Glutamatergic neuron (in vitro differentiated cells): ENCODE measurements around the gene RPUSD3. TPM values are rescaled to one million over a fixed set of nuclear protein-coding genes. Genes with fewer than 3 reads are reported as not detected.
"Not testable (repeated sequence)": the region's sequence is repeated elsewhere in the genome, so short reads cannot be mapped to it uniquely, and the experiment has no call there.

ENCODE experiments used
- DNase-seq: peaks from one replicate; pipeline ENCODE4 v3.0.0; 2022
- H3K27ac Mint-ChIP-seq: one replicate; pipeline ENCODE4 v1.8.0; 2020; ENCODE audit warnings: mild to moderate bottlenecking, mixed read lengths, inconsistent platforms; ENCODE audit not compliant: unreplicated experiment
- H3K27me3 Mint-ChIP-seq: one replicate; pipeline ENCODE4 v1.8.0; 2020; ENCODE audit warnings: mild to moderate bottlenecking, moderate library complexity, mixed read lengths, inconsistent platforms; ENCODE audit not compliant: unreplicated experiment
- H3K36me3 Mint-ChIP-seq: one replicate; pipeline ENCODE4 v1.8.0; 2020; ENCODE audit warnings: mild to moderate bottlenecking, mixed read lengths, inconsistent platforms; ENCODE audit not compliant: unreplicated experiment
- H3K4me1 Mint-ChIP-seq: one replicate; pipeline ENCODE4 v1.8.0; 2020; ENCODE audit warnings: mild to moderate bottlenecking, low read depth, mixed read lengths, inconsistent platforms; ENCODE audit not compliant: unreplicated experiment
- H3K4me3 Mint-ChIP-seq: one replicate; pipeline ENCODE4 v1.8.0; 2020; ENCODE audit warnings: mild to moderate bottlenecking, mixed read lengths, inconsistent platforms; ENCODE audit not compliant: unreplicated experiment
- H3K9me3 Mint-ChIP-seq: one replicate; pipeline ENCODE4 v1.8.0; 2020; ENCODE audit warnings: mild to moderate bottlenecking, moderate library complexity, mixed read lengths, inconsistent platforms; ENCODE audit not compliant: unreplicated experiment
- total RNA-seq: library from RNA; stranded (reverse); fragmentation: NEBNext Ultra II Directional; extraction: Animal tissue kit (Norgen Biotek cat#: 25700); gene quantifications from one replicate; pipeline ENCODE4 v1.2.1, GENCODE V29; 2021; ENCODE audit not compliant: unreplicated experiment
- TF ChIP-seq, protein P1 (sequence below): fragments of 200-600 bp; sonication (generic); IDR thresholded peaks from one replicate; pipeline ENCODE4 v1.5.0; 2021; ENCODE audit not compliant: partially characterized antibody, unreplicated experiment

RPUSD3 gene
- total RNA-seq, 1 donor from 2014 or later, result 81.7 TPM

DNA sequence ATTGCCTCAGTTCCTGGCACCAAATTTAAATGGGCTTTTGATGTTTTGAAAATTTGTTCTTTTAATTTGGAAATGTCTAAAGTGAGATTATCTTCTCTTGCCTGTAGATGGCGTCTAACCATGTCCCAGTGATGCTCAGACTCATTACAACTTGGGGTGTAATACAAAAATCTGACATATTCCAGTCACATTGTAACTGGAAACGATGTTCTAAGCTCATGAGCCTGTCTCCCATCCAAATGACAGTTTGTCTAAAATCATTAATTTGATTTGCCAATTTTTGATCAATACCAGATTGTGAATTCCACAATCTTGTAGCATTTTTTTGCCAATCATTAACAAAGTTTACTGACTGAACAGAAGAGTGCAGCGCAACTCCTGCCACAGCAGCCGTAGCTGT is 5.1 kb upstream of the RPUSD3 start:
- H3K9me3 Mint-ChIP-seq, H3K27me3 Mint-ChIP-seq, DNase-seq, H3K36me3 Mint-ChIP-seq: not testable (repeated sequence)
- H3K4me3 Mint-ChIP-seq, result peak overlapping the region; percentile 53
- H3K4me1 Mint-ChIP-seq, result peaks cover 59% of the 10 kb centered on the region
- TF ChIP-seq, protein P1, sequence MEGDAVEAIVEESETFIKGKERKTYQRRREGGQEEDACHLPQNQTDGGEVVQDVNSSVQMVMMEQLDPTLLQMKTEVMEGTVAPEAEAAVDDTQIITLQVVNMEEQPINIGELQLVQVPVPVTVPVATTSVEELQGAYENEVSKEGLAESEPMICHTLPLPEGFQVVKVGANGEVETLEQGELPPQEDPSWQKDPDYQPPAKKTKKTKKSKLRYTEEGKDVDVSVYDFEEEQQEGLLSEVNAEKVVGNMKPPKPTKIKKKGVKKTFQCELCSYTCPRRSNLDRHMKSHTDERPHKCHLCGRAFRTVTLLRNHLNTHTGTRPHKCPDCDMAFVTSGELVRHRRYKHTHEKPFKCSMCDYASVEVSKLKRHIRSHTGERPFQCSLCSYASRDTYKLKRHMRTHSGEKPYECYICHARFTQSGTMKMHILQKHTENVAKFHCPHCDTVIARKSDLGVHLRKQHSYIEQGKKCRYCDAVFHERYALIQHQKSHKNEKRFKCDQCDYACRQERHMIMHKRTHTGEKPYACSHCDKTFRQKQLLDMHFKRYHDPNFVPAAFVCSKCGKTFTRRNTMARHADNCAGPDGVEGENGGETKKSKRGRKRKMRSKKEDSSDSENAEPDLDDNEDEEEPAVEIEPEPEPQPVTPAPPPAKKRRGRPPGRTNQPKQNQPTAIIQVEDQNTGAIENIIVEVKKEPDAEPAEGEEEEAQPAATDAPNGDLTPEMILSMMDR, result peak; percentile 58
- peak overlapping the region; percentile 96 for H3K27ac Mint-ChIP-seq

DNA sequence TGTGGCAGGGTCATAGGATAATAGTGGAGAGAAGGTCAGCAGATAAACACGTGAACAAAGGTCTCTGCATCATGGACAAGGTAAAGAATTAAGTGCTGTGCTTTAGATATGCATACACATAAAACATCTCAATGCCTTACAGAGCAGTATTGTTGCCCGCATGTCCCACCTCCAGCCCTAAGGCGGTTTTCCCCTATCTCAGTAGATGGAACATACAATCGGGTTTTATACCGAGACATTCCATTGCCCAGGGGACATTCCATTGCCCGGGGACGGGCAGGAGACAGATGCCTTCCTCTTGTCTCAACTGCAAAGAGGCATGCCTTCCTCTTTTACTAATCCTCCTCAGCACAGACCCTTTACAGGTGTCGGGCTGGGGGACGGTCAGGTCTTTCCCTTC is 4.1 kb upstream of the RPUSD3 start:
- not testable (repeated sequence) for DNase-seq, H3K9me3 Mint-ChIP-seq, H3K36me3 Mint-ChIP-seq, H3K27me3 Mint-ChIP-seq
- Mint-ChIP-seq H3K4me3 (peak overlapping the region; percentile 53), H3K27ac (peak overlapping the region; percentile 96), H3K4me1 (peaks cover 50% of the 10 kb centered on the region)

DNA sequence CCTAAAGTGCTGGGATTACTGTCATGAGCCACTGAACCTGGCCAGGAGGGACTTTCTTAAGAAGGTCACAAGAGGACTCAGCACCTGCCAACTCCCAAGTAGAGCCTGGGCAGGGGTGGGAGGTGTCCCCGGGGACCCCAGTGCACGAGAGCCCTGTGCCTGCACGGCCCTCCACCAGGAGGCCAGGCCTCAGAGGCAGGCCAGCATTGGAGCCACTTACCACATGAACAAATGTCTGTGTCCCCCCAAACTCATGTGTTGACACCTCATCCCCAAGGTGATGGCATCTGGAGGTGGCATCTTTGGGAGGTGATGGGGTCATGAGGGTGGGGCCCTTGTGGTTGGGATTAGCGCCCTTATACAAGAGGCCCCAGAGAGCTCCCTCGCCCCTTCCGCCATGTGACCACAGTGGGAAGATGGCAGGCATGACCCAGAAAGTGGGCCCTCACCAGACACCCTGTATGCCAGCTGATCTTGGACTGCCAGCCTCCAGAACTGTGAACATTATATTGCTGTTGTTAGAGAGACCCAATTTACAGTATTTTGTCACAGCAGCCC is 3.2 kb upstream of the RPUSD3 start:
- H3K27me3 Mint-ChIP-seq, result peaks cover 6% of the 10 kb centered on the region
- TF ChIP-seq, protein P1, result peak; percentile 13
- no peak overlapping the region for H3K4me3 Mint-ChIP-seq
- H3K36me3 Mint-ChIP-seq, result peaks cover 2% of the 10 kb centered on the region
- no peak for DNase-seq
- H3K9me3 Mint-ChIP-seq, result peaks cover 2% of the 10 kb centered on the region
- H3K4me1 Mint-ChIP-seq, result peaks cover 48% of the 10 kb centered on the region
- peak overlapping the region; percentile 96 for H3K27ac Mint-ChIP-seq

DNA sequence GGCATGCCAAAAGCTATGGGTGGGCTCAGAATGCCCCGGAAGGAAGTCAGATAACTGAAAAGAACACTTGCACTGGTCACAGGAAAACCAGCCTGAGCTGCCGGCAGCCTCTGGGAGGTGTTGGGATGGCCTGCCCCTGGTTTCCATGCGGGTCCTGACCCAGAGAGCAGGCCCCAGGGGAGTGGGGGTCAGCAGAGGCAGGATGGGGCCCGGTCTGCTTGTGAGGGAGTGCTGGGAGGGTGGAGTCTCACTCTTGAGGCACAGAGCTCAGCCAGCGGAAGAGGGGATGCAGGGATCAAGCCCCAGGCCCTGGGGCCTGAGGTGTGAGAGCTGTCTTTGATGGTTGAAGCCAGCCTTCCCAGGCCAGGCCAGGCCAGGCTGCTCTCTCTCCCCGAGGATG is 2.4 kb upstream of the RPUSD3 start:
- Mint-ChIP-seq H3K27me3 (peaks cover 6% of the 10 kb centered on the region), H3K4me3 (no peak overlapping the region), H3K9me3 (peaks cover 2% of the 10 kb centered on the region), H3K4me1 (peaks cover 42% of the 10 kb centered on the region), H3K27ac (no peak overlapping the region), H3K36me3 (peaks cover 5% of the 10 kb centered on the region)
- no peak for DNase-seq
- TF ChIP-seq, protein P1, result no peak

DNA sequence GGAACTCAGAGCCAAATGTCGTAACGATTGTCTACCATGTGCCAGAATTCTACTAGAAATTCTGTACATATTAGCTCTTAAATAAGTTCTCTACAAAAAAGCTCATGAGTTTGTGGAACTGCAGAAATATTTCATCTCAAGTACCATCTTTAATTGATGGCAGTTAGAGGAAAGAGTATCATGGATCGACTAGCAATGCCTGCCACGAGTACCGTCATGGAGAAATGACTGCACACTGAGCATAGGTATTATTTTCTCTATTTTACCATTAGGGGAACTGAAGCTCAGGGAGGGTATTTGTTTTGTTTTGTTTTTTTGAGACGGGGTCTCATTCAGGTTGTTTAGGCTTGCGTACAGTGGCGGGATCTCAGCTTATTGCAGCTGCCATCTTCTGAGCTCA is 2.8 kb downstream of the RPUSD3 start:
- DNase-seq, result no peak
- H3K9me3 Mint-ChIP-seq, result peaks cover 5% of the 10 kb centered on the region
- no peak overlapping the region for H3K27ac Mint-ChIP-seq
- peaks cover 5% of the 10 kb centered on the region for H3K36me3 Mint-ChIP-seq
- no peak overlapping the region for H3K4me3 Mint-ChIP-seq
- TF ChIP-seq, protein P1, result no peak
- peaks cover 9% of the 10 kb centered on the region for H3K4me1 Mint-ChIP-seq
- no peaks in the 10 kb centered on the region for H3K27me3 Mint-ChIP-seq
